Ovary (tissue), 9 donors: ENCODE results near the gene THSD7A. TPM values are rescaled to one million over a fixed set of nuclear protein-coding genes. Genes with fewer than 3 reads are reported as not detected.

Experiments
- DNase-seq, 5 donors: peaks; one replicate each; pipeline ENCODE4 v3.0.0-alpha.2; 2019 to 2020
- H3K27ac ChIP-seq, 2 donors: fragments of 200-600 bp; one replicate each; pipeline versions ENCODE4 v1.5.1 to v1.8.0; 2019 to 2022
- H3K27me3 ChIP-seq: fragments of 200-600 bp; one replicate; pipeline ENCODE4 v1.8.0; 2022
- H3K36me3 ChIP-seq: fragments of 200-600 bp; sonication (generic); one replicate; pipeline ENCODE4 v1.5.1; 2019
- H3K4me1 ChIP-seq: one replicate; pipeline ENCODE4 v1.8.1; 2013; ENCODE audit warnings: mild to moderate bottlenecking, moderate library complexity; ENCODE audit not compliant: insufficient read depth
- H3K4me3 ChIP-seq: fragments of 200-600 bp; sonication (generic); one replicate; pipeline ENCODE4 v1.5.1; 2017
- H3K9me3 ChIP-seq, 2 donors: fragments of 200-600 bp in 1 of 2; sonication (generic) in 1 of 2; one replicate each; pipeline versions ENCODE4 v1.5.1 to v1.8.1; 2013 to 2019; ENCODE audit warnings: mild to moderate bottlenecking in 1 of 2, moderate library complexity in 1 of 2
- EP300 ChIP-seq: sonication (generic); formaldehyde crosslinking; IDR thresholded peaks from one replicate; pipeline ENCODE4 v1.6.1; 2017; ENCODE audit warnings: antibody characterized with exemption
- POLR2A ChIP-seq: fragments of 450-650 bp; IDR thresholded peaks from one replicate; pipeline ENCODE4 v1.6.1; 2017; ENCODE audit warnings: antibody characterized with exemption, mild to moderate bottlenecking, moderate library complexity
- WGBS, 3 donors: extraction: QIAGEN DNeasy Blood & Tissue Kit in 1 of 3; methylation state at CpG; one replicate each; pipeline versions ENCODE4 v1.1.5 to v1.1.7; 2013 to 2017; 5-methylcytosine and 5-hydroxymethylcytosine counted together
- intact Hi-C, 4 donors: fragments of 100-400 bp; cut with DNase I; formaldehyde crosslinking; loops; one replicate each; pipeline versions ENCODE4 v1.11.0 to v1.15.1; 2022 to 2023
- polyA plus RNA-seq, 2 donors: library from polyadenylated mRNA; stranded (reverse); fragments of 200-250 nt in 1 of 2; fragments of 350-450 nt in 1 of 2; fragmentation: Illumina TruSeq in 1 of 2; extraction: RNeasy Lipid Tissue Mini Kit (QIAGEN cat#74804) in 1 of 2; gene quantifications; one replicate each; pipeline ENCODE4 v1.2.3, GENCODE V29; 2013 to 2014
- total RNA-seq, 7 donors: library from RNA; depleted of rRNA in 2 of 7; stranded (reverse); fragments of >200 nt in 2 of 7; fragmentation: NEBNext Ultra II Directional in 3 of 7; extraction: Animal tissue kit (Norgen Biotek cat#: 25700) in 3 of 7; gene quantifications; one replicate each; pipeline versions ENCODE4 v1.1.0 to v1.2.4, GENCODE V29; 2016 to 2023
- TF ChIP-seq, protein P1 (sequence below), 3 donors: fragments of 450-650 bp in 2 of 3; fragments of 200-600 bp in 1 of 3; IDR thresholded peaks; one replicate each; pipeline versions ENCODE4 v1.5.1 to v1.8.0; 2016 to 2022; ENCODE audit warnings: antibody characterized with exemption in 3 of 3, mild to moderate bottlenecking in 1 of 3
- donor health status: DM: no; HTN: no; CAD: no; lungs with moderate emphysema.
- donor health status: DM: no; HTN: no; CAD: no.
- donor health status: Bipolar disorder and iron deficiency.
- donor health status: DM: yes; HTN: yes; CAD: no.
- donor health status: DM: no; HTN: no; CAD: no.
- donor health status: DM: yes; HTN: yes; CAD: no.

Gene THSD7A
- total and polyA plus RNA-seq, 9 donors = 1.8 to 12.1 (median 3.6) TPM

DNA sequence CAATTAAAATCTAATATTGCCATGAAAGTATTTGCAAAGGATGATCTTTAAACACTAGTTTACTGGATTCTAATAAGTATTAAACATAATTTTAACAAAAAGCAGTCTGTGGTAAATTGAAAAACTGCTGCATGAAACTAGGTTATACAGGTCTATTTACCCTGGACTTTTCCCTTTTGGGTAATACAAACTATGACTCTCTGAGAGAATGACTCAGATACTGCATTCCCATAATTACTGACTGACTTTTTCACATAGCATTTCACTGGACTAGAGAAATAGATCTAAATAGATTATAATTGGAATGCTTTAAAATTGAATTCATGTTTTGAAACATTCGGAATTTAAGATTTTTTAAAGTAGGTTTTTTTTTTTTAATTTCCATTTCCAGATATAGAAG is 395.7 kb downstream of the THSD7A start:
- no peaks in the 10 kb centered on the region for H3K9me3 ChIP-seq
- intact Hi-C loops = no loop called here
- no peaks in the 10 kb centered on the region for H3K27me3 ChIP-seq
- TF ChIP-seq, protein P1, sequence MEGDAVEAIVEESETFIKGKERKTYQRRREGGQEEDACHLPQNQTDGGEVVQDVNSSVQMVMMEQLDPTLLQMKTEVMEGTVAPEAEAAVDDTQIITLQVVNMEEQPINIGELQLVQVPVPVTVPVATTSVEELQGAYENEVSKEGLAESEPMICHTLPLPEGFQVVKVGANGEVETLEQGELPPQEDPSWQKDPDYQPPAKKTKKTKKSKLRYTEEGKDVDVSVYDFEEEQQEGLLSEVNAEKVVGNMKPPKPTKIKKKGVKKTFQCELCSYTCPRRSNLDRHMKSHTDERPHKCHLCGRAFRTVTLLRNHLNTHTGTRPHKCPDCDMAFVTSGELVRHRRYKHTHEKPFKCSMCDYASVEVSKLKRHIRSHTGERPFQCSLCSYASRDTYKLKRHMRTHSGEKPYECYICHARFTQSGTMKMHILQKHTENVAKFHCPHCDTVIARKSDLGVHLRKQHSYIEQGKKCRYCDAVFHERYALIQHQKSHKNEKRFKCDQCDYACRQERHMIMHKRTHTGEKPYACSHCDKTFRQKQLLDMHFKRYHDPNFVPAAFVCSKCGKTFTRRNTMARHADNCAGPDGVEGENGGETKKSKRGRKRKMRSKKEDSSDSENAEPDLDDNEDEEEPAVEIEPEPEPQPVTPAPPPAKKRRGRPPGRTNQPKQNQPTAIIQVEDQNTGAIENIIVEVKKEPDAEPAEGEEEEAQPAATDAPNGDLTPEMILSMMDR (IDR thresholded peaks at IDR 0.05) = no peak
- TF ChIP-seq EP300 (no peak), POLR2A (no peak)
- WGBS, 3 donors = 50 to 71% (median 55%) methylated on average over 1 of the region's 1 CpG
- no peak overlapping the region for H3K4me3 ChIP-seq
- no peaks in the 10 kb centered on the region for H3K4me1 ChIP-seq
- DNase-seq = no peak
- no peak overlapping the region for H3K27ac ChIP-seq
- H3K36me3 ChIP-seq = no peaks in the 10 kb centered on the region

DNA sequence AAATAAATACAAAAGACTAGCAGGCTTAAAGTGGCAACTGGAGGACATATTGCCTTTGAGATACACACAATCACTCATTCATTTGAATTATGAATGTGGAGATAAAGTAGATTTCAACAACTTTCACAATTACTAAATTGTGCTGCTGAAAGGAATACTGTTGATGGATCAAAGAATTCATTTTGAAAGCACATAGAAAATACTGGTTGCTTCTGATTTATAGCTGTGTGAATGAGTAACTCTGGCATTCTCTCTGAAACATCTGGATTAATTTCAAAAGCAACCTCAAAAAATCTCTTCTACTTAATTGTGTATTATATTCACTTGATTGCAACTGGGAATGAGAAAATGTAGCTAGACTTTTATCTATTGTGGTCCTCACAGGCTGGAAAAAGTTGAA is 397.6 kb downstream of the THSD7A start:
- no peak for DNase-seq
- intact Hi-C loops = no loop called here
- Histone ChIP-seq H3K4me3 (no peak overlapping the region), H3K27me3 (no peaks in the 10 kb centered on the region), H3K4me1 (no peaks in the 10 kb centered on the region), H3K9me3 (no peaks in the 10 kb centered on the region), H3K36me3 (no peaks in the 10 kb centered on the region), H3K27ac (no peak overlapping the region)
- TF ChIP-seq, protein P1 (IDR thresholded peaks at IDR 0.05) = no peak
- no peak for TF ChIP-seq EP300
- no peak for TF ChIP-seq POLR2A

DNA sequence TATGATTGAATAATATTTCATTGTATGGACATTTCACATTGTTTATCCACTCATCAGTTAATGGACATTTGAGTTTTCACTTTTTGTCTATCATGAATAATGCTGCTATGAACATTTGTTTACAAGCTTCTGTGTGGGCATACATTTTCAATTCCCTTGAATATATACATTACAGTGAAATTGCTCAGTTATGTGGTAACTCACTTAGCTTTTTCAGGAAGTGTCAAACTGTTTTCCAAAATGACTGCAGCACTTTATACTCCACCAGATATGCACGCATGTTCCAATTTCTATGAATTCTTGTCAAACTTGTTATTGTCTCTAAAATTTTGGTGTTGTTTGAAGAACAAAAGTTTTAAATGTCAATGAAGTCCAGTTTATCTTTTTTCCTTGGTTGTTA is 401.2 kb downstream of the THSD7A start:
- Histone ChIP-seq H3K4me3 (no peak overlapping the region), H3K9me3 (no peaks in the 10 kb centered on the region), H3K27ac (no peak overlapping the region), H3K36me3 (no peaks in the 10 kb centered on the region), H3K4me1 (no peaks in the 10 kb centered on the region), H3K27me3 (no peaks in the 10 kb centered on the region)
- TF ChIP-seq, protein P1 (IDR thresholded peaks at IDR 0.05) = no peak
- TF ChIP-seq POLR2A (no peak), EP300 (no peak)
- no peak for DNase-seq
- 70 to 78% (median 70%) methylated on average over 1 of the region's 1 CpG for WGBS, 3 donors
- intact Hi-C loops = no loop called here

DNA sequence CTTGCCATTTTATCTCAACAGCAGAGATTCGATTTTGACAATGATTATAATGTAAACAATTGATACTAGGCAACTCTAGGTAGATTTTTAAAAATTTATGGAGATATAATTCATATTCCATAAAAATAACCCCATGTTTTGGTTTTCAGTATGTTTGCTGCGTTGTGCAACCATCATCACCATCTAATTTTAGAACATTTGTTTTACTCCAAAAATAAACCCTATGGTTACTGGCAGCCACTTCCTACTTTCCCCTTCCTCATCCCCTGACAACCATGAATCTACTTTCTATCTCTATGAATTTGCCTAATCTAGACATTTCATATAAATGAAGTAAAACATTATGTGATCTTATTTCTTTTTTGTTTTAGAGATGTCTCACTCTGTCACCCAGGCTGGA is 401.9 kb downstream of the THSD7A start:
- no peaks in the 10 kb centered on the region for H3K9me3 ChIP-seq
- DNase-seq = no peak
- H3K4me1 ChIP-seq = no peaks in the 10 kb centered on the region
- H3K27me3 ChIP-seq = no peaks in the 10 kb centered on the region
- 47 to 60% (median 49%) methylated on average over 2 of the region's 2 CpGs for WGBS, 3 donors
- TF ChIP-seq, protein P1 (IDR thresholded peaks at IDR 0.05) = no peak
- no peak for TF ChIP-seq EP300
- TF ChIP-seq POLR2A = no peak
- H3K4me3 ChIP-seq = no peak overlapping the region
- H3K36me3 ChIP-seq = no peaks in the 10 kb centered on the region
- no peak overlapping the region for H3K27ac ChIP-seq
- intact Hi-C loops = no loop called here
